H1 (cell line): Measurements from ENCODE around the gene BCAS1. TPM values are rescaled to one million over a fixed set of nuclear protein-coding genes. Genes with fewer than 3 reads are reported as not detected.

ENCODE experiments used
- CTCF ChIA-PET: fragments of 300-600 bp; sonication (Branson Sonifier 250); formaldehyde crosslinking; loops from one replicate; lab custom pipeline; 2021; ENCODE audit not compliant: partially characterized antibody; lab: Charles Lee
- POLR2A ChIA-PET: fragments of 300-600 bp; sonication (Branson Sonifier 250); formaldehyde crosslinking; loops from one replicate; lab custom pipeline; 2021; ENCODE audit warnings: inconsistent platforms; ENCODE audit not compliant: partially characterized antibody; lab: Charles Lee
- DNase-seq, 2 experiments: peaks; one replicate each; pipeline versions ENCODE4 v3.0.0 to v3.0.0-alpha.2; 2010 to 2022; ENCODE audit warnings: low spot score in 2 of 2, low read depth in 1 of 2, mixed read lengths in 1 of 2
- FAIRE-seq: peaks from 2 replicates; lab custom pipeline; 2011; peaks lifted over from hg19 to GRCh38; lab: Jason Lieb, UNC
- H2AFZ ChIP-seq: 2 replicates; pipeline ENCODE4 v1.8.1; 2012; ENCODE audit warnings: low read length, inconsistent platforms
- H2AK5ac ChIP-seq: 2 replicates; pipeline ENCODE4 v1.6.1; 2013; ENCODE audit warnings: low read depth, low read length
- H2BK120ac ChIP-seq: replicated peaks from 2 replicates; pipeline ENCODE3; 2013; ENCODE audit warnings: low read depth, low read length, inconsistent platforms
- H2BK12ac ChIP-seq: 2 replicates; pipeline ENCODE4 v1.6.1; 2013; ENCODE audit warnings: low read depth, low read length
- H2BK15ac ChIP-seq: 2 replicates; pipeline ENCODE4 v1.6.1; 2013; ENCODE audit warnings: low read length
- H2BK20ac ChIP-seq: 2 replicates; pipeline ENCODE4 v1.6.1; 2013; ENCODE audit warnings: low read length
- H2BK5ac ChIP-seq: 2 replicates; pipeline ENCODE4 v1.6.1; 2013; ENCODE audit warnings: low read depth, low read length
- H3K14ac ChIP-seq: 2 replicates; pipeline ENCODE4 v1.6.1; 2013; ENCODE audit warnings: inconsistent platforms; ENCODE audit not compliant: insufficient read length
- H3K18ac ChIP-seq: 2 replicates; pipeline ENCODE4 v1.6.1; 2013; ENCODE audit warnings: low read length; ENCODE audit errors: extremely low read depth
- H3K23ac ChIP-seq: 2 replicates; pipeline ENCODE4 v1.6.1; 2013; ENCODE audit warnings: inconsistent platforms; ENCODE audit not compliant: insufficient read length
- H3K23me2 ChIP-seq: 2 replicates; pipeline ENCODE4 v1.6.1; 2013; ENCODE audit warnings: low read depth, low read length
- H3K27ac ChIP-seq: 2 replicates; pipeline ENCODE4 v1.6.1; 2011; ENCODE audit warnings: low read depth, low read length, inconsistent platforms
- H3K27me3 ChIP-seq, 4 experiments: replicated peaks in 1 of 4; 1 replicate in 1 of 4; 2 replicates in 3 of 4; pipeline versions ENCODE4 v1.6.1 to v1.8.1; 2011 to 2013; ENCODE audit warnings: low read length in 3 of 4, mild to moderate bottlenecking in 3 of 4, inconsistent platforms in 2 of 4, mixed read lengths in 2 of 4, moderate library complexity in 1 of 4; ENCODE audit not compliant: control insufficient read depth in 3 of 4, insufficient read depth in 3 of 4; ENCODE audit errors: extremely low read depth in 1 of 4
- H3K36me3 ChIP-seq, 4 experiments: 2 replicates each; pipeline versions ENCODE4 v1.6.1 to v1.8.1; 2011 to 2013; ENCODE audit warnings: mild to moderate bottlenecking in 4 of 4, low read length in 3 of 4, moderate library complexity in 2 of 4, control low read depth in 1 of 4, inconsistent platforms in 1 of 4; ENCODE audit not compliant: insufficient read depth in 4 of 4, control insufficient read depth in 2 of 4
- H3K4ac ChIP-seq: replicated peaks from 2 replicates; pipeline ENCODE3; 2013; ENCODE audit warnings: low read length, low read depth, mixed read lengths, inconsistent platforms; ENCODE audit not compliant: insufficient read length
- H3K4me1 ChIP-seq, 4 experiments: replicated peaks in 1 of 4; 1 replicate in 1 of 4; 2 replicates in 3 of 4; pipeline versions ENCODE4 v1.6.1 to v1.8.1; 2011 to 2013; ENCODE audit warnings: low read length in 3 of 4, inconsistent platforms in 2 of 4, mixed read lengths in 1 of 4; ENCODE audit not compliant: insufficient read depth in 4 of 4, control insufficient read depth in 3 of 4
- H3K4me2 ChIP-seq, 2 experiments: 2 replicates each; pipeline versions ENCODE4 v1.6.1 to v1.8.1; 2011 to 2013; ENCODE audit warnings: low read depth in 2 of 2, low read length in 2 of 2, control low read depth in 1 of 2, inconsistent platforms in 1 of 2, mild to moderate bottlenecking in 1 of 2; ENCODE audit not compliant: insufficient read depth in 1 of 2
- H3K4me3 ChIP-seq, 4 experiments: fragments of 200-600, 300-600 bp in 1 of 4; sonication (generic), shearing (Covaris generic), sonication (Bioruptor Twin) in 1 of 4; 2 replicates each; pipeline versions ENCODE4 v1.5.1 to v1.8.1; 2011 to 2016; ENCODE audit warnings: low read length in 4 of 4, low read depth in 3 of 4, control low read depth in 2 of 4, inconsistent platforms in 2 of 4, mild to moderate bottlenecking in 2 of 4, mixed read lengths in 1 of 4, moderate library complexity in 1 of 4; ENCODE audit not compliant: insufficient read depth in 2 of 4; ENCODE audit errors: extremely low read depth in 1 of 4
- H3K56ac ChIP-seq: replicated peaks from 2 replicates; pipeline ENCODE3; 2013; ENCODE audit warnings: low read depth, mild to moderate bottlenecking, mixed read lengths, low read length, inconsistent platforms; ENCODE audit not compliant: insufficient read length
- H3K79me1 ChIP-seq: 2 replicates; pipeline ENCODE4 v1.6.1; 2013; ENCODE audit warnings: low read depth, low read length, control low read depth
- H3K79me2 ChIP-seq, 2 experiments: 2 replicates each; pipeline versions ENCODE4 v1.6.1 to v1.8.1; 2012 to 2013; ENCODE audit warnings: low read length in 2 of 2, mild to moderate bottlenecking in 2 of 2, inconsistent platforms in 1 of 2; ENCODE audit not compliant: insufficient read depth in 2 of 2, control insufficient read depth in 1 of 2
- H3K9ac ChIP-seq, 4 experiments: replicated peaks in 1 of 4; 1 replicate in 1 of 4; 2 replicates in 3 of 4; pipeline versions ENCODE4 v1.6.1 to v1.8.1; 2011 to 2013; ENCODE audit warnings: low read depth in 3 of 4, low read length in 3 of 4, control low read depth in 2 of 4, mild to moderate bottlenecking in 2 of 4, moderate library complexity in 2 of 4, inconsistent platforms in 1 of 4; ENCODE audit errors: extremely low read depth in 1 of 4
- H3K9me3 ChIP-seq, 2 experiments: 2 replicates each; pipeline versions ENCODE4 v1.6.1 to v1.8.1; 2012 to 2013; ENCODE audit warnings: mild to moderate bottlenecking in 2 of 2, moderate library complexity in 2 of 2, control low read depth in 1 of 2, inconsistent platforms in 1 of 2, low read depth in 1 of 2, low read length in 1 of 2, mixed read lengths in 1 of 2; ENCODE audit not compliant: insufficient read depth in 2 of 2
- H4K20me1 ChIP-seq, 2 experiments: replicated peaks in 1 of 2; 2 replicates each; pipeline versions ENCODE3 to v1.8.1; 2011 to 2013; ENCODE audit warnings: inconsistent platforms in 2 of 2, low read length in 2 of 2, mild to moderate bottlenecking in 1 of 2; ENCODE audit not compliant: insufficient read depth in 2 of 2, control insufficient read depth in 1 of 2
- H4K5ac ChIP-seq: 2 replicates; pipeline ENCODE4 v1.6.1; 2013; ENCODE audit warnings: low read length, low read depth, mixed read lengths, inconsistent platforms; ENCODE audit not compliant: insufficient read length
- H4K8ac ChIP-seq: 2 replicates; pipeline ENCODE4 v1.8.0; 2013; ENCODE audit warnings: mild to moderate bottlenecking, moderate library complexity, low read length, inconsistent platforms; ENCODE audit not compliant: insufficient read depth; ENCODE audit errors: extremely low read depth
- H4K91ac ChIP-seq: replicated peaks from 2 replicates; pipeline ENCODE3; 2013; ENCODE audit warnings: low read length, mixed read lengths, inconsistent platforms; ENCODE audit not compliant: insufficient read length
- KDM4A ChIP-seq: IDR thresholded peaks from one replicate; pipeline ENCODE4 v1.7.1; 2012; ENCODE audit warnings: low read depth, mild to moderate bottlenecking, moderate library complexity, low read length, inconsistent platforms; ENCODE audit not compliant: severe bottlenecking
- MAFK ChIP-seq: IDR thresholded peaks from 2 replicates; pipeline ENCODE4 v1.6.1; 2012; ENCODE audit warnings: low read depth, mild to moderate bottlenecking, improper control_type of control experiment, low read length
- POLR2AphosphoS5 ChIP-seq: IDR thresholded peaks from 2 replicates; pipeline ENCODE4 v1.6.1; 2011; ENCODE audit warnings: low read depth, low read length
- TAF7 ChIP-seq: optimal IDR thresholded peaks from 2 replicates; pipeline ENCODE3; 2011; ENCODE audit warnings: low read depth, mild to moderate bottlenecking, inconsistent platforms, low read length, moderate library complexity, borderline replicate concordance
- WGBS, 2 experiments: shearing (Covaris generic) in 1 of 2; methylation state at CpG; one replicate each; pipeline versions ENCODE4 v1.1.6 to v1.1.7; 2013 to 2015; ENCODE audit warnings: low lambda C conversion rate in 2 of 2, mixed read lengths in 2 of 2, inconsistent platforms in 1 of 2, low coverage in 1 of 2, missing lambda C conversion rate in 1 of 2; ENCODE audit not compliant: insufficient replicate concordance in 2 of 2, insufficient coverage in 1 of 2, insufficient read length in 1 of 2; ENCODE audit errors: extremely low coverage in 1 of 2, missing lambda C conversion rate in 1 of 2; 5-methylcytosine and 5-hydroxymethylcytosine counted together
- polyA plus RNA-seq, 7 experiments: library from polyadenylated mRNA; depleted of rRNA in 3 of 7; stranded (reverse) in 5 of 7; unstranded in 2 of 7; fragments of >200 nt in 5 of 7; fragments of 200-250 nt in 2 of 7; gene quantifications; 1 replicate in 5 of 7; 2 replicates in 1 of 7; 4 replicates in 1 of 7; pipeline versions ENCODE4 v1.2.1 to v1.2.3, GENCODE V29; 2011 to 2013; ENCODE audit warnings: missing spikeins in 2 of 7, mixed read lengths in 2 of 7
- total RNA-seq: library from RNA; stranded (reverse); fragmentation: NEBNext Ultra II Directional; extraction: Animal tissue kit (Norgen Biotek cat#: 25700); gene quantifications from 2 replicates; pipeline ENCODE4 v1.2.1, GENCODE V29; 2021

Gene BCAS1
- total and polyA plus RNA-seq, 2 of the 8 experiments (the other 6 are each of a cell fraction or from before 2014, with no cell fraction given) = 0.06 to 0.19 TPM

- H4K20me1 ChIP-seq = no peaks in the 10 kb centered on the region
- no peak overlapping the region for H3K56ac ChIP-seq
- H3K9me3 ChIP-seq = no peaks in the 10 kb centered on the region
- H2BK5ac ChIP-seq = peak overlapping the region; percentile 22; the same call in 1 of the 2 replicates
- H3K23ac ChIP-seq = no peak overlapping the region
- 70% methylated on average over 5 of the region's 5 CpGs; no CpG with 5 or more reads in 1 of the 2 experiments for WGBS, 2 experiments
- no peak overlapping the region for H2AK5ac ChIP-seq
- H3K18ac ChIP-seq = no peak overlapping the region
- no peak overlapping the region for H4K8ac ChIP-seq
- H3K27ac ChIP-seq = no peak overlapping the region
- H2BK15ac ChIP-seq = no peak overlapping the region
- no peak overlapping the region for H2BK12ac ChIP-seq
- H2BK20ac ChIP-seq = no peak overlapping the region
- ChIA-PET CTCF (interaction anchor here (0.6 to 1.6 kb wide), 3 partner anchors 77 to 453 kb away, joined by 3 to 8 read pairs (median 3); partner anchors contain the start of gene PFDN4), POLR2A (interaction anchor here (1.2 to 1.4 kb wide), 3 partner anchors 8 to 10 kb away, joined by 3 to 4 read pairs (median 3); no protein-coding TSS in a partner anchor)
- FAIRE-seq (no peak), DNase-seq (no peak)
- H3K79me2 ChIP-seq = no peaks in the 10 kb centered on the region
- H3K4me2 ChIP-seq = peak overlapping the region in 1 of 2 experiments; percentile 7; a peak in 1 of 4 replicates
- no peak overlapping the region for H3K4me3 ChIP-seq
- no peaks in the 10 kb centered on the region for H3K79me1 ChIP-seq
- no peak overlapping the region for H4K5ac ChIP-seq
- H3K9ac ChIP-seq = no peak overlapping the region
- H2BK120ac ChIP-seq = no peak overlapping the region
- TF ChIP-seq TAF7 (peak; percentile 85), MAFK (no peak), POLR2AphosphoS5 (0 out of 2 replicates have a peak, but pooled peaks have one; percentile 38), KDM4A (no peak)
- no peak overlapping the region for H3K4ac ChIP-seq
- H3K27me3 ChIP-seq = no peaks in the 10 kb centered on the region
- H3K14ac ChIP-seq = no peak overlapping the region
- no peaks in the 10 kb centered on the region for H3K23me2 ChIP-seq
- no peak overlapping the region for H2AFZ ChIP-seq
- no peaks in the 10 kb centered on the region for H3K36me3 ChIP-seq
- H3K4me1 ChIP-seq = peaks cover 13 to 31% (median 17%) of the 10 kb centered on the region in 4 experiments
- H4K91ac ChIP-seq = no peak overlapping the region
Measured at GRCh38 chr20:54068966-54069365, 1.4 kb downstream of the BCAS1 start.
